PC-3 (cell line): ENCODE measurements around the gene SLMAP. TPM values are rescaled to one million over a fixed set of nuclear protein-coding genes. Genes with fewer than 3 reads are reported as not detected.
A peak's percentile ranks its signal among the peaks of the same experiment; 100 is the strongest.

Experiments
- ATAC-seq: fragments of 200-7000 bp; cut with Tn5 transposase; 2 replicates; pipeline ENCODE4 v1.9.1; 2020; ENCODE audit warnings: mild to moderate bottlenecking, moderate library complexity
- BruUV-seq: library from RNA; stranded (reverse); fragments of 400-500 nt; replicated peaks from 2 replicates; lab custom pipeline; 2021; lab: Mats Ljungman, UMichigan
- CTCF ChIA-PET: fragments of 300-600 bp; sonication (Branson Sonifier 250); formaldehyde crosslinking; loops from one replicate; lab custom pipeline; 2022; ENCODE audit warnings: antibody characterized with exemption; lab: Charles Lee
- POLR2A ChIA-PET: fragments of 300-600 bp; sonication (Branson Sonifier 250); formaldehyde crosslinking; loops from one replicate; lab custom pipeline; 2022; ENCODE audit warnings: antibody characterized with exemption; ENCODE audit not compliant: unreplicated experiment; lab: Charles Lee
- DNase-seq: peaks from one replicate; pipeline ENCODE4 v3.0.0-alpha.2; 2015
- H2AFZ ChIP-seq: fragments of 300-600 bp; sonication (generic); 2 replicates; pipeline ENCODE4 v1.6.0; 2016; ENCODE audit warnings: antibody characterized with exemption, low read length
- H3F3A ChIP-seq: fragments of 300-600 bp; sonication (generic); one replicate; pipeline ENCODE4 v1.6.0; 2017; ENCODE audit warnings: antibody characterized with exemption, low read length, control low read depth, mild to moderate bottlenecking; ENCODE audit not compliant: unreplicated experiment
- H3K27ac ChIP-seq: fragments of 300-600 bp; sonication (generic); 2 replicates; pipeline ENCODE4 v1.5.1; 2016; ENCODE audit warnings: mild to moderate bottlenecking, low read length
- H3K27me3 ChIP-seq: fragments of 300-600 bp; sonication (generic); 2 replicates; pipeline ENCODE4 v1.6.1; 2016; ENCODE audit warnings: low read length, mixed read lengths
- H3K36me3 ChIP-seq: fragments of 300-600 bp; sonication (generic); 2 replicates; pipeline ENCODE4 v1.6.1; 2016; ENCODE audit warnings: low read depth, mixed run types, low read length, mixed read lengths
- H3K4me1 ChIP-seq: fragments of 300-600 bp; sonication (generic); 2 replicates; pipeline ENCODE4 v1.5.1; 2016; ENCODE audit warnings: low read length; ENCODE audit not compliant: insufficient read depth
- H3K4me2 ChIP-seq: fragments of 300-600 bp; sonication (generic); 2 replicates; pipeline ENCODE4 v1.6.0; 2016; ENCODE audit warnings: low read length
- H3K4me3 ChIP-seq: fragments of 300-600 bp; sonication (generic); 2 replicates; pipeline ENCODE4 v1.5.1; 2016; ENCODE audit warnings: mild to moderate bottlenecking, low read length, mixed read lengths
- H3K79me2 ChIP-seq: fragments of 300-600 bp; sonication (generic); 2 replicates; pipeline ENCODE4 v1.6.1; 2017; ENCODE audit warnings: low read length, mixed read lengths
- H3K9ac ChIP-seq: fragments of 300-600 bp; sonication (generic); 2 replicates; pipeline ENCODE4 v1.6.0; 2016; ENCODE audit warnings: mild to moderate bottlenecking, low read length
- H3K9me2 ChIP-seq: fragments of 300-600 bp; sonication (generic); replicated peaks from 2 replicates; pipeline ENCODE4 v1.6.1; 2016; ENCODE audit warnings: mixed run types, low read length, mixed read lengths
- H3K9me3 ChIP-seq: fragments of 300-600 bp; sonication (generic); 2 replicates; pipeline ENCODE4 v1.6.1; 2016; ENCODE audit warnings: low read length, mixed read lengths
- H4K20me1 ChIP-seq: fragments of 300-600 bp; sonication (generic); 2 replicates; pipeline ENCODE4 v1.6.1; 2016; ENCODE audit warnings: low read length, mixed read lengths
- CTCF ChIP-seq: fragments of 300-600 bp; sonication (generic); conservative IDR thresholded peaks from 2 replicates; pipeline ENCODE4 v1.5.1; 2017; ENCODE audit warnings: antibody characterized with exemption, low read depth, mild to moderate bottlenecking, low read length
- EZH2 ChIP-seq: fragments of 300-600 bp; sonication (generic); IDR thresholded peaks from one replicate; pipeline ENCODE4 v1.6.1; 2017; ENCODE audit warnings: antibody characterized with exemption, mild to moderate bottlenecking, low read length; ENCODE audit not compliant: unreplicated experiment
- EZH2phosphoT487 ChIP-seq: fragments of 300-600 bp; sonication (generic); IDR thresholded peaks from 2 replicates; pipeline ENCODE4 v1.6.1; 2018; ENCODE audit warnings: mild to moderate bottlenecking, antibody characterized with exemption, low read length, borderline replicate concordance
- intact Hi-C: fragments of 100-400 bp; cut with micrococcal nuclease; formaldehyde crosslinking; loops from 2 replicates; pipeline ENCODE4 v1.9.0; 2023
- total RNA-seq: library from RNA; depleted of rRNA; stranded (reverse); fragments of >200 nt; gene quantifications from 2 replicates; pipeline ENCODE4 v1.2.3, GENCODE V29; 2014

SLMAP gene
- total RNA-seq, 1 experiment from 2014 or later, result 60.0 TPM

DNA sequence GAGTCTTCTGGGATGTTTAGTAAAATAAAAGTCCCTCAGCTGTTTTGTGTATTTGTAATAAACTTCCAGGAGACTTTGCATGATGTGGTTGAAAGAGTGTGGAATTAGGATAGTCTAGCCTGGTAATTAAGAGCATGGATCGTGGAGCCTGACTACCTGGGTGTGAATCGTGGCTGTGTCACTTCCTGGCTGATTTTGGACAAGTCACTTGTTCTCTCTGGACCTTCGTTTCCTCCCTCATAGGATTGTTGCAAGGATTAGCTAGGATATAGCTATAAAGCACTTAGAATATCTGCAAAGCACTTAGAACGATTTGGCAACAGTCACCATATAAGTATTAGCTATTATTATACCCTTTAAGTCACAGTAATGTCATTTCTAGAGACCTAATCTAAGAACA is 40.2 kb downstream of the SLMAP start:
- peaks cover 96% of the 10 kb centered on the region for H3K79me2 ChIP-seq
- DNase-seq, result peak; percentile 40
- no peak overlapping the region for H2AFZ ChIP-seq
- peaks cover 12% of the 10 kb centered on the region; the same call in 1 of the 2 replicates for H4K20me1 ChIP-seq
- H3K9me2 ChIP-seq, result no peaks in the 10 kb centered on the region
- peaks cover 33% of the 10 kb centered on the region for H3K4me1 ChIP-seq
- POLR2A ChIA-PET, result no interaction called here
- peak overlapping the region; percentile 28 for H3K4me2 ChIP-seq
- no peaks in the 10 kb centered on the region for H3K27me3 ChIP-seq
- BruUV-seq, result no TSS peak
- TF ChIP-seq CTCF (no peak), EZH2phosphoT487 (no peak), EZH2 (no peak)
- no peaks in the 10 kb centered on the region for H3F3A ChIP-seq
- no peaks in the 10 kb centered on the region; the same call in 1 of the 2 replicates for H3K36me3 ChIP-seq
- peak; percentile 65 for ATAC-seq
- 0 out of 2 replicates have a peak overlapping the region, but pooled peaks have one; percentile 10 for H3K27ac ChIP-seq
- H3K4me3 ChIP-seq, result no peak overlapping the region
- H3K9me3 ChIP-seq, result no peaks in the 10 kb centered on the region
- intact Hi-C loops, result no loop called here
- CTCF ChIA-PET, result interaction anchor here (0.5 kb wide), 1 partner anchor 16 kb away, joined by 3 read pairs; no protein-coding TSS in a partner anchor
- H3K9ac ChIP-seq, result no peak overlapping the region

GRCh38 chr3:57797701-57798487 is 41.8 kb downstream of the SLMAP start:
- Histone ChIP-seq H3K9ac (no peak overlapping the region), H3K27me3 (no peaks in the 10 kb centered on the region), H3F3A (peaks cover 1% of the 10 kb centered on the region), H3K27ac (no peak overlapping the region), H3K9me2 (no peaks in the 10 kb centered on the region), H4K20me1 (peaks cover 12% of the 10 kb centered on the region; the same call in 1 of the 2 replicates), H2AFZ (no peak overlapping the region), H3K9me3 (no peaks in the 10 kb centered on the region), H3K36me3 (no peaks in the 10 kb centered on the region; the same call in 1 of the 2 replicates), H3K4me3 (no peak overlapping the region), H3K79me2 (peaks cover 97% of the 10 kb centered on the region), H3K4me1 (peaks cover 48% of the 10 kb centered on the region), H3K4me2 (no peak overlapping the region)
- no TSS peak for BruUV-seq
- ChIA-PET CTCF (no interaction called here), POLR2A (no interaction called here)
- DNase-seq (no peak), ATAC-seq (no peak)
- intact Hi-C loops, result no loop called here
- TF ChIP-seq CTCF (no peak), EZH2phosphoT487 (no peak), EZH2 (no peak)
